HG03159 (cell line): ENCODE data around the gene COA3.

Experiments used
- ATAC-seq: cut with Tn5 transposase; IDR thresholded peaks from one replicate; pipeline ENCODE4 v1.9.1; 2021; ENCODE audit warnings: mild to moderate bottlenecking, moderate library complexity; ENCODE audit not compliant: unreplicated experiment

The COA3 gene, protein sequence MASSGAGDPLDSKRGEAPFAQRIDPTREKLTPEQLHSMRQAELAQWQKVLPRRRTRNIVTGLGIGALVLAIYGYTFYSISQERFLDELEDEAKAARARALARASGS

DNA sequence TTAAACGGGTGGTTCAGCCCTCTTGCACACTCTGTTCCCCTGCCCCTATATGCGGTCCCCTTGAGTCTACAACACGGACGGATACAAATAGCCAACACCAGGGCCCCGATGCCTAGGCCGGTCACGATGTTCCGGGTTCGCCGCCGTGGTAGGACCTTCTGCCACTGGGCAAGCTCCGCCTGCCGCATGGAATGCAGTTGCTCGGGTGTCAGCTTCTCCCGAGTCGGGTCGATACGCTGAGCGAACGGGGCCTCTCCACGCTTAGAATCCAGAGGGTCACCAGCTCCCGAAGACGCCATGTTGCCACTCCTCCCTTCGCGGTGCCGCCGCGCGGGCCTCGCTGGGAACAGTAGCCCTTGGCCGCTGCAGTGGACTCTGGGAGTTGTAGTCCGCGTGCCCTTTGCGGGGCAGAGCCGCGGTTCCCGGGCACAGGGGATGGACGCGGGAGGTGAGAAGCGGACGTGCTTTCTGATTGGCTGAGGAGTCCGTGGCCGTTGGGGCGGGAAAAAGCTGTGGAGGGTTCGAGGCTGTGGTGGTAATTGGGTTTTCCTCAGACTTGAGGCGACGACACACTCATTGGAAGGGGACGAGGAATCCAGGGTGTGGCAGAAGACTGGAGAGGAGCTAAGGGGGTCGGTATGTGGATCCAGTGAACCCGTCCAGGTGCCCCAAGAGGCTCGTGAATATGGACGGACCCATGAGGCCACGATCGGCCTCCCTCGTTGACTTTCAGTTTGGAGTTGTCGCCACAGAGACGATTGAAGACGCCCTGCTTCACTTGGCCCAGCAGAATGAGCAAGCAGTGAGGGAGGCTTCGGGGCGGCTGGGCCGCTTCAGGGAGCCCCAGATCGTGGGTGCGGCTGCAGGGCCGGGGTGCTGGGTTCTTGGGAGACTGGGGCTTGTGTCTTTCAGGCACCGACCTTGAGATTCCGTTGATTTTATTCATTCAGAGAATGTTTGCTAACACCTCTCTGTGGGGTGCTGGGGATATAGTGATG, at the start of gene COA3, which contains the start of gene CNTD1:
Gene COA3 (minus strand): TSS at position 322 of the 998 bp plus-strand sequence. CDS start 23 bp downstream, at position 299.
Gene CNTD1 (plus strand): TSS at position 479 of the 998 bp plus-strand sequence. CDS start 207 bp downstream, at position 686.
- peak; percentile 70 for ATAC-seq

DNA sequence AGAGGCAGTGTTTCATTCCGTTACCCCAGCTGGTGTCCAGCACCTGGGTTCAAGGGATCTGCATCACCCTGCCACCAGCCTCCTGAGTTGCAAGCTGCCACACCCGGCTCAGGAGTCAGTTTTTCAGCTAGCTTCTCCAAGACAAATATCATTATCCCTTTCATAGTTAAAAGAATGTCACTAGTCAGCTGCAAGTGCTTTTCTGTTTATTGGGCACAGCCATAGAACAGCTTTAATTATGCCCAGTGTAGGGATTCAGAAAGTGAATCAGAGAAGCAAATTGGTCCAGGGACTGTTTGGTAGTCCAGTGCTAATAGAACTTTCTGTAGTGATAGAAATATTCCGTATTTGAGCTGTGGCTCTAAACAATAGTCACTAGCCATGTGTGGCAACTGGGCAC, 49.6 kb upstream of the COA3 start:
- ATAC-seq = no peak

DNA sequence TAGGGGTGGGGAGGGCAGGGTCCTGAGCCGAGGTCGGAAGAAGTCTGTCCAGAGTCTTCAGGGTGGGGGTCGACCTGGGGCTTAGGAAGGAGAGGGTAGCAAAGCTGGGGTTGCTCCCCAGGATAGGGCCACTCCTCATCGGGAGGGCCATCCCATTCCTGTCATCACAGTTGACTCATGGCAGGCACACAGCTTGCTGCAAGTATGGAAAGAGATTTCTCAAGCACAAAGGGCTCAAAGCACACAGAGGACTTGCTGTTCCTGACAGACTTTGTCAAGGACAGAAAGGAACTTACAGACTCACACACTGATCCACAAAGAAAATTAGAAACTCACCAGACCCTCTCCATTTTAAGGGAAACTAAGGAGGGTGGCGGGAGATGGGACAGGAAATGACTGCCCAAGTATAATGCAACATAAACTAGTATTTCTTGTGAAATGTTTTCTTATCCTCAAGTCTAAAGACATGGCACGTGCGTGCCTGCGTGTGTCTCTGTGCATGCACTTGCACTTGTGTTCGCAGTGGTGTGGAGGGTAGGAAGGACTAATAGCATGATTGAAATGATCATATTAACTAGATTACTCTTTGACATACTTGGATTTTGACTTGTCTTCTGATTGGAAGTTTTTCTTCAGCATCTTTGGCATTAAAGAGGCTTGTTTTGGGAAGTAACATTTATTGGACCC, 48.2 kb upstream of the COA3 start:
- ATAC-seq = no peak

DNA sequence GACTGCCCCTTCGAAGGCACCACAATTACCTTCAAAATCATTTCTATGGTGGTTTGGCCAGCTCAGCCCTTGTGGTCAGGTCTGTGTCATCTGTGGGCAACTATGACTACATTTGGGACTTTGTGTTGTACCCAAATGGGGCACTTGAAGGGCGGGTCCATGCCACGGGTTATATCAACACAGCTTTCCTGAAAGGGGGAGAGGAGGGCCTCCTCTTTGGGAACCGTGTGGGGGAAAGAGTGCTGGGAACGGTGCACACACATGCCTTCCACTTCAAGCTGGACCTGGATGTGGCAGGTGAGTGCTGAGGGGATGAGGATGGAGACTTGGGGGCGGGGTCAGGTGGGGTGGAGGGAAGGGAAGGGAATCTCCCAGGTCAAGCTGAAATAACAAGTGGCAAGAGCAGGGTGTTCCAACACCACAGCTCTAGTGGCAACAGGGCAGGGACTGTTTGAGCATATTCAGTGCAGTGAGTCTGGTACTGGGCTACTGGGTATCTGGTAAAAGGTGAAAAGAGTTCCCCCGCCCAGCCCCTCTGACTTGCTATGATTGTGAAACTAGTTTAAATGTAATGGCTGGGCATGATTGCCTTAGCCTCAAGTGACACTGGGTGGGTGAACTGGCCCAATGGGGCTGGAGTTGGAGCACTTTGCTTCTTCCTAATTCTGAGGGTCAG, 47.6 kb upstream of the COA3 start:
- ATAC-seq = no peak

DNA sequence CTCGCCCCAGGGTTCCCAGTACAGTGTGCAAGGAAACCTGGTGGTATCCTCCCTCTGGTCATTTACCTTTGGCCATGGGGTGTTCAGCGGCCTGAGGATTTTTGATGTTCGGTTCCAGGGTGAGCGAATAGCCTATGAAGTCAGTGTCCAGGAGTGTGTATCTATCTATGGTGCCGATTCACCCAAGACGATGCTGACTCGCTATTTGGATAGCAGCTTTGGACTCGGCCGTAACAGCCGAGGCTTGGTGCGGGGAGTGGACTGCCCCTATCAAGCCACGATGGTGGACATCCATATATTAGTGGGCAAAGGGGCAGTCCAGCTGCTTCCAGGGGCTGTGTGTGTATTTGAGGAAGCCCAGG, 47.0 kb upstream of the COA3 start:
- no peak for ATAC-seq

DNA sequence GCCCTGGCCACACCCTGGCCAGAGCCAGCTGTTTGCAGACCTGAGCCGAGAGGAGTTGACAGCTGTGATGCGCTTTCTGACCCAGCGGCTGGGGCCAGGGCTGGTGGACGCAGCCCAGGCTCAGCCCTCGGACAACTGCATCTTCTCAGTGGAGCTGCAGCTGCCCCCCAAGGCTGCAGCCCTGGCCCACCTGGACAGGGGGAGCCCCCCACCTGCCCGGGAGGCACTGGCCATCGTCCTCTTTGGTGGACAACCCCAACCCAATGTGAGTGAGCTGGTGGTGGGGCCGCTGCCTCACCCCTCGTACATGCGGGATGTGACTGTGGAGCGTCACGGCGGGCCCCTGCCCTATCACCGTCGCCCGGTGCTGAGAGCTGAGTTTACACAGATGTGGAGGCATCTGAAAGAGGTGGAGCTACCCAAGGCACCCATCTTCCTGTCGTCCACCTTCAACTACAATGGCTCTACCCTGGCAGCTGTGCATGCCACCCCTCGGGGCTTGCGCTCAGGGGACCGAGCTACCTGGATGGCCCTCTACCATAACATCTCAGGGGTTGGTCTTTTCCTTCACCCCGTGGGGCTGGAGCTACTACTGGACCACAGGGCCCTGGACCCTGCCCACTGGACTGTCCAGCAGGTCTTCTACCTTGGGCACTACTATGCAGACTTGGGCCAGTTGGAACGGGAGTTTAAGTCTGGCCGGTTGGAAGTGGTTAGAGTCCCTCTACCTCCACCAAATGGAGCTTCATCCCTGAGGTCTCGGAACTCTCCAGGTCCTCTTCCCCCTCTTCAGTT, 46.5 kb upstream of the COA3 start:
- ATAC-seq = no peak

DNA sequence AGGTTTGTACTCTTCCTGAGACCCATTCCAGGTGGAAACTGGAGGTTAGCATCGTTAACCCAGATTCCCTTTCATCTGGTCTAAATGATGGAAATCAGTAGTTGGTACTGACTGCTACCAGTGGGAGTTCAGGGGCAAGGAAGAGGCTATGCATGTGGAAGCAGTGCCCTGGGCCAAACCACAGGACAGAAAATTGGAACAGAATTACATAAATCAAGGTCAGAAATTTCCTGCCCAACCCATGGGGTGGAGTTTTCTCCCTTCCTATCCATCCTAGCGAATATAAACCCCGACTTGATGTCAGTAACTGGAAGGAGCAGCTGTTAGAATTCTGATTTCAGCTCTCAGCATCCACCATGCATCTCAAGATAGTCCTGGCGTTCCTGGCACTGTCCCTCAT, 45.8 kb upstream of the COA3 start, which contains the start of gene AOC2:
Gene AOC2 (plus strand): TSS at position 310 of the 400 bp plus-strand sequence. CDS start 47 bp downstream, at position 357.
- ATAC-seq = no peak

DNA sequence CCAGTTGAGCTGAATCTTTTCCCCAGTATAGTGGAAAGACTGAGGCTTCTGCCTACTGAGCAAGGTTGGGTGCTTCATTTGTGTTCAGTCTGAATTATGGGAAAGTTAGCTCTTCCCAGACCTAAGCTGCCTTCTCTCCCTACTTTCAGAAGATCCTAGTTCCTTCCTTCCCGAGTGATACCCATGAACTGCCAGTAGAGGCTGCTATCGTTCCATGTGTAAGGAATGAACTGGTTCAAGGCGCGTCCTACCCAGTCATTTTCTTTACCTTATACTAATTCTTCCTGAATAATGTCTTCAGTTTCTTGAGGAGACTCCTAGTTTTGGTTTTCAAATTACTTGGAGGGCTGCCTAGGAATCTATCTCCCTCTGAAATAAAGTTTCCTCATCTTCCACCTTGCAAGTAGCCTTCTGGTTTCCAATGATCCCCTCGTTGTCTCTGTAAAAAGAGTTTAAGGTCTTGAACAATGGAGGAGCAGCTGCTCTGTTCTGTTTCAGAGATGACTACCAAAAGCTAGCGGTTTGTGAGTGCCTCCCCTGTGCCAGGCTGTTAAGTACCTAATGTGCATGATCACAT, 44.9 kb upstream of the COA3 start:
- no peak for ATAC-seq

DNA sequence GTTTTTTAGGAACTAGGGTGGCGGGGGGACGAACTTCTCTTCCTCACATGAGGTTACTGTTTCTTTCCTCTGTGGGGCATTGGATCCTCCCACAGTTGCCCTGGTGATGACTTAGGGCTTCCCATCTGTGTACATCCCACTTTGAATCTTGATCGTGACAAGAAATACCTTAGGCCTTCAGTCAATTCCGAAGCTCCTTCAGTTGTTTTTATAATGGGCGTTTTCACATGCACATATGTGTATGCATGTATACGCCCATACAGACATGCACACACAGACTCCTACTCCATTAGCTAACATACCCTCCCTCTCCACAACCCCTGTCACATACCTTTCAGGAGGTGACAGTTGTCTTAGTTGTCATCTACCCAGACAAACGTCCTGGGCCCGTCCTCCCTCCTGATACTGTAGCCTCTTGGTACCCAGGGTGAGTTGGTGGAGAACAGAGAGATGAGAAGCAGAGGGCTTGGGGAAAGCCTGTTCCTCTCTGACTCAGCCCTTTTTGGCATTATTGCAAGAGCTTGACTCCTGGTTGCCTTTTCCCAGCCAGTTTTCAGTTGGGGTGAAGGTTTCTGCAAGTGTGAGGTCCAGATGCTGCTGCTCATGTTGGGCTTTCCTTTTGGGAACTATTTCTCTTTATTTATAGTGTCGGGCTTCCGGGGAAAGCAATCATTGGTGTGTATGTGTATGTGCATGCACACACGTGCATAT, 43.6 kb upstream of the COA3 start:
- no peak for ATAC-seq

DNA sequence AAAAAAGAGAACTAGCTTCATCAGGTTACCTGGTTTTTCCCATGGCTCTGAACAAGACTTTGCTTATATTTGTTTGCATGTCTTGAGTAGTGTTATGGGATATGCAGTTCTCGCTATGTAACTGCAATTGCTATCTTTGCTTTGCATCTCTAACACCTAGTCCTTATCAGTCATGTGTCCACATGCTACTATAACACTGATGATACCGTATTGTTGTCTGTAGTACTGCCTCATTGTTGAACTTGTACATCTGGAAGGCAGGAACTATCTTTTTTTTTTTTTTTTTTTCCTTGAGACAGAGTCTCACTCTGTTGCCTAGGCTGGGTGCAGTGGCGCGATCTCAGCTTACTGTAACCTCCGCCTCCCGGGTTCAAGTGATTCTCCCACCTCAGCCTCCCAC, 37.2 kb upstream of the COA3 start:
- no peak for ATAC-seq

DNA sequence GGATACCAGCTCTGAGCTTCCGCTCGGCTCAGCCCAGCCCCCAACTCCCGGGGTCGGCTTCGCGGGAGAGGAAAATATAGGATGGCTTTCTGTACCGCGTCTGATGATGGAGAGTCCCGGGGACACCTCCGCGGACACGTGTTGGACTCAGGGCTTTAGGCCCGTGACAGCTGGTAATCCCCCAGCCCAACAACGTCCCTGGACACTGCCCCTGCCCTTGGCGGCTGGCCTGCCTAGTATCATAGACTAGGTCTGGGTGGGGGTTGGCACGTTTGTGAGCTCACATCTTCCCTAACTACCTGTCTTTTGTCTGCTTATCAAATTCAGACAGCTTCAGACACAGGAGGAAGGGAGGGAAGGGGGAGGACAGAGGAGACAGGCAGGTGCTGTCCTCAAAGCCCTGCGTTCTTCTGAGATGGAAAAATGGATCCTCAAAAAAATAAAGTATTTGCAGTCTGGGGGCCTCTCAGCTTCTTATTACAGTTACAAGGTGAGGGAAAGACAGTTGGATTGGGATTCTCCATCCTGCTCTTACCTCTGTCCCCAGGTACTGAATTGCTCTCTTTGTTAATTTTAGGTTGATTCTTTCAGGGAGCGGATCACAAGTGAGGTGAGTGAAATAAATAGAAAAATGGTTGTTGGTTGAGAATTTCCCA, 35.4 kb upstream of the COA3 start:
- peak; percentile 7 for ATAC-seq

DNA sequence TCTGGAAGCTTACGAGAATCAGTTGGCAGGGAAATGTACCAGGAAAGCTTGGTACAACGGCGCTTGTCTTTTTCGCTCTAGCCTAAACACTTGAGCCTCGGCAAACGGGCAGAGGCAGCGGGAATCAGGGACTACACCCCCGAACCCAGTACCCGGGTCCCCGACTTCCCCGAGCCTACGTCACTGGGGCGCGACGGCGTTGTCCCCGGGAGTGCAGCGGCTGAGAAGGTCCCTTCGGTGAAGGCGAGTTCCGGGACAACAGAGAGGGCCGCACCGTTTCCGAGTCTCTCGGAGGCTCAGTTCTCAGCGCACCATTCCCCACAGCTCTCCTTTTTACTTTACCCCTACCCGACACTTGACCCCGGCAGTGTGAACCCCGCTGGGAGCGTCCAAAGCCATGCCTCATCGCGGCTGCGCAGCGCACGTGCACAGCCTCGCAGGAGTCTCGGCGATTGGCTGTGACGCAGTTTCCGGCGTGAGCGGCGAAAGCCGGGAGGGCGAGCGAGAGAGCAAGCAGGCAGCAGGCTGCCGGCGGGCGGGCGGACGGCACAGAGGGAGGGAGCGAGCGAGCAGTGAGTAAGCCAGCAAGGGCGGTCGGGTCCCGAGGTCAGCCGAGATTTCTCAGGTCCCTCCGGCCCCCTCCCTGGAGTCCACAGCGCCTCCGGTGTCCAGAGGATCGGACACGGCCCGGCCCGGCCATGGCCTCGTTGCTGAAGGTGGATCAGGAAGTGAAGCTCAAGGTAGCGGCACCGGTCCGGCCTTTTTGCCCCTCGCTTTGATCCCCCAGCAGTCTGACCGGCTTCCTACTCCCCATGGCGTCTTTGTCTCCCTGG, 34.6 kb upstream of the COA3 start, which contains the start of gene PSME3:
Gene PSME3 (plus strand): TSS at position 464 of the 833 bp plus-strand sequence. CDS start 235 bp downstream, at position 699.
- ATAC-seq = peak; percentile 78

DNA sequence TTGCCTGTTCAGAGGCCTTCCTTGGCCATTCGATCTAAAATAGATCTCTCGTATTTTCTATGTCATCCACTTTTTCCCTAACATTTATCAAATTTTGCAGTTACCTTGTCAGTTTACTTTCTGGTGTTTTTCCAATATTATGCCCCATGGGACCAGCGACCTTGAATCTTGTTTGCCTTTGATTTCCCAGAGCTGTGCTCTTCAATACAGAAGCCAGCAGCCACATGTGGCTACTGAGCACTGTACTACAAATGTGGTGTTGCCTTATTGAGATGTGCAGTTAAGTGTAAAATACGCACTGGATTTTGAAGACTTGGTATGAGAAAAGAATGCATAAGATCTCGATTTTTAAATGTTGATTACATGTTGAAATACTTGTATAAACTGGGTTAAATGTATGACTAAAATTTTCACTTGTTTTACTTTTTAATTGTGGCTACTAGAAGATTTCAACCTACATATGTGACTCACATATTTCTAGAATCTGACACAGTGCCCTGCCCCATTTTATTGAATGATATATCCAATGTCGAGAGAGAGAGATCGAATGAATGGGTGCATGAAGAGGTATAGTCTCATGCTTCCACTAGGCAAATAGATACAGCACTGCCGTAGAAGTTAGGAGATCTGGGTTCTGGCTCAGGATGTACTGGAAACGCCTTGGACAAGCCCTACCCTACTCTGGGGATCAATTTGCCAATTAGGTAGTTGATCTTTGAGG, 33.9 kb upstream of the COA3 start:
- ATAC-seq = no peak

DNA sequence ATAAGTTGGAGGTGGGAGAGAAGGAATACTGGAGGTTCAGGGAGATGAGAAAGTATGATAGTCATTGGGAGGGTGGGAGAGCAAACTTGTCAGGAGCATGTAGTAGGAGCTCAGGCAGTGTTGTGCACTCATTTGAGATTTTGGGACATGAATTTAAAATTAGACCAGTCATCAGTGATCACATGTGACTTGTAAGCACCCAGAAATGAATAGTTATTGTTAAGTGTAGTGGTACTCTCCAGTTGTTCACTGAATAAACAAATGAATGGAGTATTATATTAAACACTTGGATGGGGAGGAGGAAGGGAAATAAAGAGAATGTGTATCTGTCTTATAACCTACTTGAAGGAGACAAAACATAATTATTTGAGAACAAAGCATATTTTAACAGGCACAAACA, 32.5 kb upstream of the COA3 start:
- ATAC-seq = no peak

DNA sequence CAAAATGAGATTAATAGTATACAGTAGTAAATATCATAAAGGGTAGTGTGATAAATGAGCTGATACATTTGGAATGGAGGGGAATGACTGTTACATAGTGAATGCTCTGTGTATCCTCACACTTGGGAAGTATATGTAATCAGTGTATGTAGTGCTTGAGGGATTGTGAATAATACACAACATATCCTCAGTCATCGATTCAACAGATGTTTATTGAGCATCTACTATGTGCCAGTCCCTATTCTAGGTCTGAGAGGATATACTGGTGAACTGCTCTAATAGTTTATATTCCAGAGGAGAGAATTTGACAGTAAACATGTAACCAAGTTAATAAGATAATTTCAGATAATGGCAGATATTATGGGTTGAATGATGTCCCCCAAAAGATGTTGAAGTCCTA, 29.0 kb upstream of the COA3 start:
- ATAC-seq = no peak

DNA sequence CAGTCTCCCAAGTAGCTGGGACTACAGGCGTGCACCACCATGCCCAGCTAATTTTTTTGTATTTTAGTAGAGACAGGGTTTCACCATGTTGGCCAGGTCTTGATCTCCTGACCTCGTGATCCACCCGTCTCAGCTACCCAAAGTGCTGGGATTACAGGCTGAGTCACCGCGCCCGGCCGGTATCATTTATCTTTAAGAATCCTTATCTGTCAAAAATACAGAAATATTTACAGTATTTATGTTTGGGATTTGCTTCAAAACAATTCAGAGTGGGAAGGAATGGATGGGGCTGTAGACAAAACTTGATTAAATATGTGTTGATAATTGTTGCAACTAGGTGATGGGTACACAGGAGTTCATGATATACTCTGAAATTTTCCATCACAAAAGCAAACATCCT, 22.7 kb upstream of the COA3 start:
- no peak for ATAC-seq

DNA sequence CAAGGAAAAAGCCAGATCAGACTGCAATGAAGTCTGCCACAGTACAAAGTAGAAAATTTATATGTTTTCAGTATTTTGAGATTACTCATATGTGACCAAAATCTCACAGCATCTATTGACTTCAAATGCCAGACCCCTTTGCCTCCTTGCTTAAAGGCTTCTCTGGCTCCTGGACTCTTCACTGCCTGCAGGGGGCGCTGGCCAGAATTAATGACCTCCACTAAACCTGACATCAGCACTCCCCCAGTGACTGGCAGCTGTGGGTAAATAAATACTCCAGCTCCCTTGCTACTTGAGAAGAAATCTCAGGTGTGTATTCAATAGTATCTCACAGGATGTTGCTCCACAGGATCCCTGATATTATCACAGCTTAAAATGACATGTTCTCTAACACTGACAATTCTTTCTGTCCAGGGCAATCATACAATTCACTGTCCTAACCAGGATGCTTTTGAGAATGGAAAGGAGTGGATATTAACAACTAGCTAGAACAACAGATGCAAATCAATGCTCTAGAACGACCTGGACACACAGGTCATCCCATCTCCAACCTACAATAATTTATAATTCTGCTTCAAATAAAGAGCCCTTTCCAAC, 21.5 kb upstream of the COA3 start:
- no peak for ATAC-seq
